ENCODE results near the gene GMDS. TPM values are rescaled to one million over a fixed set of nuclear protein-coding genes. Genes with fewer than 3 reads are reported as not detected.

GMDS gene
- total and polyA plus RNA-seq, 2 donors (not counting 3 experiments of a cell fraction or from before 2014, with no cell fraction given) = 9.8 to 23.5 TPM

- ChIA-PET CTCF (no interaction called here), POLR2A (no interaction called here)
- H3K79me2 ChIP-seq (ENCODE audit: control insufficient read depth, insufficient read depth, low read length) = no peaks in the 10 kb centered on the region
- no peak overlapping the region for H3K4me3 ChIP-seq (replicated peaks in 1 of 3; ENCODE audit: insufficient read depth in 1 of 3, low read depth in 1 of 3, low read length in 3 of 3)
- TF ChIP-seq FOS (IDR thresholded peaks at IDR 0.05; ENCODE audit: borderline replicate concordance, insufficient read depth, low read length) (no peak), JUN (IDR thresholded peaks at IDR 0.05; ENCODE audit: borderline replicate concordance, insufficient read depth, insufficient read length, low read depth) (no peak), POLR2AphosphoS5 (IDR thresholded peaks at IDR 0.05; ENCODE audit: insufficient read depth, low read depth, low read length) (no peak), MAX (IDR thresholded peaks at IDR 0.05; ENCODE audit: insufficient read depth, insufficient read length) (no peak), POLR2A (IDR thresholded peaks at IDR 0.05; ENCODE audit: low read depth, low read length) (no peak), GATA2 (IDR thresholded peaks at IDR 0.05; ENCODE audit: insufficient read depth, insufficient read length, low read depth, low read length) (no peak), MYC (IDR thresholded peaks at IDR 0.05; ENCODE audit: low read depth, low read length) (no peak), CTCF (IDR thresholded peaks at IDR 0.05; ENCODE audit: extremely low read depth in 1 of 2, insufficient read depth in 1 of 2, low read depth in 1 of 2, low read length in 2 of 2) (no peak), EZH2 (IDR thresholded peaks at IDR 0.05; ENCODE audit: borderline replicate concordance, low read depth, low read length, severe bottlenecking) (no peak)
- no peak overlapping the region for H3K9ac ChIP-seq (replicated peaks; ENCODE audit: extremely low read depth, insufficient read depth, low read length)
- no peaks in the 10 kb centered on the region for H4K20me1 ChIP-seq (replicated peaks; ENCODE audit: control insufficient read depth, extremely low read depth, insufficient read depth, low read length)
- no peaks in the 10 kb centered on the region for H3K9me1 ChIP-seq (replicated peaks; ENCODE audit: control insufficient read depth, extremely low read depth, insufficient read depth, low read length)
- H3K4me1 ChIP-seq (ENCODE audit: control insufficient read depth, extremely low read depth, insufficient read depth, low read length) = no peaks in the 10 kb centered on the region
- H3K4me2 ChIP-seq (ENCODE audit: insufficient read depth, low read length) = no peak overlapping the region
- no peaks in the 10 kb centered on the region for H3K36me3 ChIP-seq (ENCODE audit: control insufficient read depth in 2 of 2, extremely low read depth in 1 of 2, insufficient read depth in 2 of 2, low read length in 2 of 2)
- no peak for FAIRE-seq
- no TSS peak for BruUV-seq (replicated peaks)
- H3K27ac ChIP-seq (ENCODE audit: insufficient read depth, low read depth, low read length) = no peak overlapping the region
- H3K27me3 ChIP-seq (ENCODE audit: control insufficient read depth in 2 of 2, insufficient read depth in 2 of 2, low read length in 2 of 2) = no peaks in the 10 kb centered on the region
- intact Hi-C loops (cut with micrococcal nuclease) (no loop called here), dilution Hi-C loops (cut with MboI; ENCODE audit: extremely low pct_ligation_motif_present, low sequenced_read_pairs) (no loop called here)
- H2AFZ ChIP-seq (ENCODE audit: low read depth, low read length) = no peak overlapping the region
- DNase-seq (ENCODE audit: low read depth, low spot score) = no peak
- H3K9me3 ChIP-seq (replicated peaks; ENCODE audit: control insufficient read depth, insufficient read depth, low read length) = no peaks in the 10 kb centered on the region
These were observed 387.2 kb downstream of the GMDS start for GRCh38 chr6:1858196-1858595.

All from endothelial cell of umbilical vein (primary cell).